Glutamatergic neuron (in vitro differentiated cells): ENCODE data around the gene CYB5RL. TPM values are rescaled to one million over a fixed set of nuclear protein-coding genes. Genes with fewer than 3 reads are reported as not detected.

Experiments used
- DNase-seq: peaks from one replicate; pipeline ENCODE4 v3.0.0; 2022
- H3K27ac Mint-ChIP-seq: one replicate; pipeline ENCODE4 v1.8.0; 2020; ENCODE audit warnings: mild to moderate bottlenecking, mixed read lengths, inconsistent platforms; ENCODE audit not compliant: unreplicated experiment
- H3K27me3 Mint-ChIP-seq: one replicate; pipeline ENCODE4 v1.8.0; 2020; ENCODE audit warnings: mild to moderate bottlenecking, moderate library complexity, mixed read lengths, inconsistent platforms; ENCODE audit not compliant: unreplicated experiment
- H3K36me3 Mint-ChIP-seq: one replicate; pipeline ENCODE4 v1.8.0; 2020; ENCODE audit warnings: mild to moderate bottlenecking, mixed read lengths, inconsistent platforms; ENCODE audit not compliant: unreplicated experiment
- H3K4me1 Mint-ChIP-seq: one replicate; pipeline ENCODE4 v1.8.0; 2020; ENCODE audit warnings: mild to moderate bottlenecking, low read depth, mixed read lengths, inconsistent platforms; ENCODE audit not compliant: unreplicated experiment
- H3K4me3 Mint-ChIP-seq: one replicate; pipeline ENCODE4 v1.8.0; 2020; ENCODE audit warnings: mild to moderate bottlenecking, mixed read lengths, inconsistent platforms; ENCODE audit not compliant: unreplicated experiment
- H3K9me3 Mint-ChIP-seq: one replicate; pipeline ENCODE4 v1.8.0; 2020; ENCODE audit warnings: mild to moderate bottlenecking, moderate library complexity, mixed read lengths, inconsistent platforms; ENCODE audit not compliant: unreplicated experiment
- total RNA-seq: library from RNA; stranded (reverse); fragmentation: NEBNext Ultra II Directional; extraction: Animal tissue kit (Norgen Biotek cat#: 25700); gene quantifications from one replicate; pipeline ENCODE4 v1.2.1, GENCODE V29; 2021; ENCODE audit not compliant: unreplicated experiment
- TF ChIP-seq, protein P1 (sequence below): fragments of 200-600 bp; sonication (generic); IDR thresholded peaks from one replicate; pipeline ENCODE4 v1.5.0; 2021; ENCODE audit not compliant: partially characterized antibody, unreplicated experiment

The CYB5RL gene
- total RNA-seq, 1 donor from 2014 or later = 6.8 TPM

DNA sequence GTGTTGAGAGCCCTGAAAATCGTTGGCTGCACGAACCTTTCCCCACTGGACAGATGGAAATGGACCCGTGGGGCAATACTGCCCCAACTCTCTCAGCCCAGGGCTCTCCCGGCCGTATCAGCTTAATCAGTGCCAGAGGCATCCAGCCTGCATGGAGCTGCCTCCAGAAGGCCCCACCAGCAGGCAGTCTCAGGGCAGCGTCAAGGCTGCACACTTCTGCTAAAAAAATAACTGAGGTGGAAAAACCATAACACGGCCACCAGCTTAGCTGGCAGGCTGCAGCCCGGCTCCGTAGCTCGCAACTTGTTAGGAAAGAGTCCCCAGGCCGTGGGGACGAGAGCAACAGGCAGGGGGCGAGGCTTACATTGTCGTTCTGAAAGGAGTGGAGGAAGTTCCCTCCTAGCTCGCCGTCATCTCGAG is 28.1 kb upstream of the CYB5RL start:
- TF ChIP-seq, protein P1, sequence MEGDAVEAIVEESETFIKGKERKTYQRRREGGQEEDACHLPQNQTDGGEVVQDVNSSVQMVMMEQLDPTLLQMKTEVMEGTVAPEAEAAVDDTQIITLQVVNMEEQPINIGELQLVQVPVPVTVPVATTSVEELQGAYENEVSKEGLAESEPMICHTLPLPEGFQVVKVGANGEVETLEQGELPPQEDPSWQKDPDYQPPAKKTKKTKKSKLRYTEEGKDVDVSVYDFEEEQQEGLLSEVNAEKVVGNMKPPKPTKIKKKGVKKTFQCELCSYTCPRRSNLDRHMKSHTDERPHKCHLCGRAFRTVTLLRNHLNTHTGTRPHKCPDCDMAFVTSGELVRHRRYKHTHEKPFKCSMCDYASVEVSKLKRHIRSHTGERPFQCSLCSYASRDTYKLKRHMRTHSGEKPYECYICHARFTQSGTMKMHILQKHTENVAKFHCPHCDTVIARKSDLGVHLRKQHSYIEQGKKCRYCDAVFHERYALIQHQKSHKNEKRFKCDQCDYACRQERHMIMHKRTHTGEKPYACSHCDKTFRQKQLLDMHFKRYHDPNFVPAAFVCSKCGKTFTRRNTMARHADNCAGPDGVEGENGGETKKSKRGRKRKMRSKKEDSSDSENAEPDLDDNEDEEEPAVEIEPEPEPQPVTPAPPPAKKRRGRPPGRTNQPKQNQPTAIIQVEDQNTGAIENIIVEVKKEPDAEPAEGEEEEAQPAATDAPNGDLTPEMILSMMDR = no peak
- peaks cover 42% of the 10 kb centered on the region for H3K27me3 Mint-ChIP-seq
- peak overlapping the region; percentile 43 for H3K4me3 Mint-ChIP-seq
- H3K9me3 Mint-ChIP-seq = peaks cover 47% of the 10 kb centered on the region
- H3K4me1 Mint-ChIP-seq = peaks cover 38% of the 10 kb centered on the region
- no peak for DNase-seq
- peak overlapping the region; percentile 87 for H3K27ac Mint-ChIP-seq
- H3K36me3 Mint-ChIP-seq = peaks cover 9% of the 10 kb centered on the region

GRCh38 chr1:54227091-54227602 is 27.3 kb upstream of the CYB5RL start:
- no peak overlapping the region for H3K4me3 Mint-ChIP-seq
- no peak for DNase-seq
- peaks cover 54% of the 10 kb centered on the region for H3K9me3 Mint-ChIP-seq
- peak overlapping the region; percentile 59 for H3K27ac Mint-ChIP-seq
- peaks cover 44% of the 10 kb centered on the region for H3K4me1 Mint-ChIP-seq
- peaks cover 9% of the 10 kb centered on the region for H3K36me3 Mint-ChIP-seq
- TF ChIP-seq, protein P1 = no peak
- H3K27me3 Mint-ChIP-seq = peaks cover 47% of the 10 kb centered on the region

DNA sequence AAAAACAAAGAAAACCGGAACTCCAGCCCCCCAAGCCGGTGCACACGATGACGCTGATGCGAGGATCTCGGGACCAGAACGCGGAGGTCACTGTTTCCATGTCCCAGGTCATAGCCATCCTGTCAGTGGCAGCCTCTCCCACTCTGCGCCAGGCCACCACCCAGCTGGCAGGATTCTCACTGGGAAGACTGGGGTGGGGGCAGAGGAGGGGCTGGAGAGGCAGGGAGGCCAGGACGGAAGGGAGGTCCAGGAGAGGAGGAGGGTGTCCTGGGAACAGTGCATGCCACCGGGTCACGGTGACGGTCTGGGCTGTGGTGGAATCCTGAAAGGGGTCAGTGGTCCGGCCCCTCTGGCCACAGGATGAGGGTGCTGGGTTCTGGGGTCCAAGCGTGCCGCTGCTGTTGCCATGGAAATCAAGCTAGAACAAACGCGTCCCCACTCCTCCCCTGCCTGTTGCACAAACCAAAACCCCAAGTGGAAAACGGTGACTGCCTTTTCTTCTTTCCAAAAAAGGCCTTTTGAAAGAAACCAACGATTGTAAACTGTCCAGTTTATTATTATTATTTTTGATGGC is 26.2 kb upstream of the CYB5RL start:
- TF ChIP-seq, protein P1 = no peak
- H3K9me3 Mint-ChIP-seq = peaks cover 55% of the 10 kb centered on the region
- DNase-seq = no peak
- H3K27me3 Mint-ChIP-seq = peaks cover 50% of the 10 kb centered on the region
- peaks cover 4% of the 10 kb centered on the region for H3K36me3 Mint-ChIP-seq
- H3K27ac Mint-ChIP-seq = peak overlapping the region; percentile 39
- peaks cover 49% of the 10 kb centered on the region for H3K4me1 Mint-ChIP-seq
- H3K4me3 Mint-ChIP-seq = no peak overlapping the region

GRCh38 chr1:54225378-54225777 is 25.5 kb upstream of the CYB5RL start:
- H3K36me3 Mint-ChIP-seq = peaks cover 4% of the 10 kb centered on the region
- H3K9me3 Mint-ChIP-seq = peaks cover 52% of the 10 kb centered on the region
- TF ChIP-seq, protein P1 = no peak
- H3K27me3 Mint-ChIP-seq = peaks cover 51% of the 10 kb centered on the region
- H3K4me3 Mint-ChIP-seq = no peak overlapping the region
- DNase-seq = no peak
- H3K4me1 Mint-ChIP-seq = peaks cover 55% of the 10 kb centered on the region
- peak overlapping the region; percentile 65 for H3K27ac Mint-ChIP-seq

DNA sequence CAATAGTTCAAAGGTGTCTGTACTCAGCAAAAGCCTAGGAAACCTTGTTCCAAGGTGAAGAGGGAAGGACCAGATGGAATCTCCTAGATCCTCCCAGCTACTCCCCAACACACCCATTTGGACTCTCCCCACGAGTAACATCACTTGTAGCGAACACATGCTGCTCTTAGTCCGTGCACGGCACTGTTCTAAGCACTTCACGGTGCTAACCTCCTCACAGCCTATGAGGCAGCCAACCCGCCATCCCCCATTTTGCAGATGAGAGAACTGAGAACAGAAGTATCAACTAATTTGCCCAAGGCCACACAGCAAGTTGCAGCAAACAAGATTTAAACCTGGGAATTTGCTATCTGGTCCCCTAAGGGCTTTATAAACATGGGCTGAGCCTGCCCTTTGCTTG is 24.4 kb upstream of the CYB5RL start:
- H3K9me3 Mint-ChIP-seq = peaks cover 55% of the 10 kb centered on the region
- H3K4me3 Mint-ChIP-seq = peak overlapping the region; percentile 59
- H3K27me3 Mint-ChIP-seq = peaks cover 55% of the 10 kb centered on the region
- peaks cover 4% of the 10 kb centered on the region for H3K36me3 Mint-ChIP-seq
- TF ChIP-seq, protein P1 = no peak
- no peak for DNase-seq
- H3K27ac Mint-ChIP-seq = peak overlapping the region; percentile 79
- peaks cover 59% of the 10 kb centered on the region for H3K4me1 Mint-ChIP-seq
